BLaER1 (cell line): ENCODE results near the gene ADAM11.
"Not testable (repeated sequence)": the region's sequence is repeated elsewhere in the genome, so short reads cannot be mapped to it uniquely, and the experiment has no call there.

ENCODE experiments used
- H3K27ac ChIP-seq: shearing (Covaris generic); formaldehyde crosslinking; 2 replicates; pipeline ENCODE4 v1.8.1; 2022
- H3K27me3 ChIP-seq: shearing (Covaris generic); formaldehyde crosslinking; 2 replicates; pipeline ENCODE4 v1.8.1; 2022
- H3K36me3 ChIP-seq: shearing (Covaris generic); formaldehyde crosslinking; 2 replicates; pipeline ENCODE4 v1.8.1; 2022
- H3K4me1 ChIP-seq: shearing (Covaris generic); formaldehyde crosslinking; 2 replicates; pipeline ENCODE4 v1.8.1; 2022
- H3K4me2 ChIP-seq: shearing (Covaris generic); formaldehyde crosslinking; 2 replicates; pipeline ENCODE4 v1.8.1; 2022
- H3K4me3 ChIP-seq: shearing (Covaris generic); formaldehyde crosslinking; 2 replicates; pipeline ENCODE4 v1.8.1; 2022
- H3K9ac ChIP-seq: shearing (Covaris generic); formaldehyde crosslinking; 2 replicates; pipeline ENCODE4 v1.8.1; 2022
- H3K9me3 ChIP-seq: shearing (Covaris generic); formaldehyde crosslinking; 2 replicates; pipeline ENCODE4 v1.8.1; 2022
- H4K20me1 ChIP-seq: shearing (Covaris generic); formaldehyde crosslinking; 2 replicates; pipeline ENCODE4 v1.8.1; 2022
- Cebpa-rat ChIP-seq: shearing (Covaris generic); IDR thresholded peaks from 2 replicates; pipeline ENCODE4 v1.8.1; 2022

The ADAM11 gene

GRCh38 chr17:44758414-44759085, at the start of gene ADAM11:
Gene ADAM11, plus strand, starts transcription at chr17:44758988. Its CDS starts 212 bp downstream, at chr17:44759200.
- Histone ChIP-seq H3K9ac (peak within 1 kb of the TSS; percentile 66; the same call in 1 of the 2 replicates), H3K9me3 (no peaks in the 10 kb centered on the region), H4K20me1 (0 out of 2 replicates have a peak, but pooled peaks cover 14% of the 10 kb centered on the region), H3K4me3 (peak within 1 kb of the TSS; percentile 66), H3K4me2 (peak within 1 kb of the TSS; percentile 97), H3K4me1 (peaks cover 20% of the 10 kb centered on the region), H3K27ac (no peak within 1 kb of the TSS), H3K27me3 (peaks cover 41% of the 10 kb centered on the region), H3K36me3 (no peaks in the 10 kb centered on the region)
- TF ChIP-seq Cebpa-rat, result no peak

GRCh38 chr17:44719444-44719843, 39.3 kb upstream of the ADAM11 start:
- no peaks in the 10 kb centered on the region for H3K4me1 ChIP-seq
- H3K27me3 ChIP-seq, result no peaks in the 10 kb centered on the region
- H3K27ac ChIP-seq, result no peak overlapping the region
- H3K9me3 ChIP-seq, result no peaks in the 10 kb centered on the region
- H3K4me2 ChIP-seq, result no peak overlapping the region
- H3K4me3 ChIP-seq, result no peak overlapping the region
- TF ChIP-seq Cebpa-rat, result no peak
- H3K36me3 ChIP-seq, result peaks cover 87% of the 10 kb centered on the region
- H3K9ac ChIP-seq, result no peak overlapping the region
- H4K20me1 ChIP-seq, result no peaks in the 10 kb centered on the region

GRCh38 chr17:44722254-44722653, 36.5 kb upstream of the ADAM11 start:
- Histone ChIP-seq H3K36me3 (peaks cover 99% of the 10 kb centered on the region), H3K4me2 (no peak overlapping the region), H3K4me1 (no peaks in the 10 kb centered on the region), H3K9me3 (no peaks in the 10 kb centered on the region), H3K9ac (no peak overlapping the region), H4K20me1 (no peaks in the 10 kb centered on the region), H3K27ac (no peak overlapping the region), H3K4me3 (no peak overlapping the region), H3K27me3 (no peaks in the 10 kb centered on the region)
- TF ChIP-seq Cebpa-rat, result no peak

- not testable (repeated sequence) for H3K4me2 ChIP-seq, H3K27ac ChIP-seq, H3K27me3 ChIP-seq, H4K20me1 ChIP-seq, H3K4me3 ChIP-seq, H3K9me3 ChIP-seq, H3K4me1 ChIP-seq, H3K9ac ChIP-seq
- peaks cover 98% of the 10 kb centered on the region for H3K36me3 ChIP-seq
Observed at GRCh38 chr17:44726121-44726520, 32.7 kb upstream of the ADAM11 start.

GRCh38 chr17:44733753-44734152, 25.0 kb upstream of the ADAM11 start:
- no peaks in the 10 kb centered on the region for H4K20me1 ChIP-seq
- no peak overlapping the region for H3K27ac ChIP-seq
- H3K36me3 ChIP-seq, result peaks cover 96% of the 10 kb centered on the region
- no peak overlapping the region for H3K9ac ChIP-seq
- no peak for TF ChIP-seq Cebpa-rat
- H3K9me3 ChIP-seq, result no peaks in the 10 kb centered on the region
- no peak overlapping the region for H3K4me3 ChIP-seq
- H3K4me1 ChIP-seq, result no peaks in the 10 kb centered on the region
- H3K27me3 ChIP-seq, result no peaks in the 10 kb centered on the region
- no peak overlapping the region for H3K4me2 ChIP-seq

GRCh38 chr17:44734272-44734671, 24.5 kb upstream of the ADAM11 start:
- no peak for TF ChIP-seq Cebpa-rat
- H3K4me3 ChIP-seq, result no peak overlapping the region
- H3K4me1 ChIP-seq, result no peaks in the 10 kb centered on the region
- no peak overlapping the region for H3K4me2 ChIP-seq
- no peak overlapping the region for H3K27ac ChIP-seq
- H3K9ac ChIP-seq, result no peak overlapping the region
- H3K36me3 ChIP-seq, result peaks cover 94% of the 10 kb centered on the region
- no peaks in the 10 kb centered on the region for H4K20me1 ChIP-seq
- no peaks in the 10 kb centered on the region for H3K27me3 ChIP-seq
- H3K9me3 ChIP-seq, result no peaks in the 10 kb centered on the region

- Histone ChIP-seq H3K4me1 (no peaks in the 10 kb centered on the region), H4K20me1 (no peaks in the 10 kb centered on the region), H3K9me3 (no peaks in the 10 kb centered on the region), H3K36me3 (peaks cover 93% of the 10 kb centered on the region), H3K9ac (no peak overlapping the region; the same call in 1 of the 2 replicates), H3K4me2 (no peak overlapping the region), H3K27me3 (no peaks in the 10 kb centered on the region), H3K4me3 (no peak overlapping the region), H3K27ac (no peak overlapping the region)
- no peak for TF ChIP-seq Cebpa-rat
Observed at GRCh38 chr17:44736551-44737240, 22.1 kb upstream of the ADAM11 start.

GRCh38 chr17:44738214-44738906, 20.4 kb upstream of the ADAM11 start:
- peaks cover 96% of the 10 kb centered on the region for H3K36me3 ChIP-seq
- no peaks in the 10 kb centered on the region for H3K4me1 ChIP-seq
- no peaks in the 10 kb centered on the region for H3K27me3 ChIP-seq
- no peaks in the 10 kb centered on the region for H3K9me3 ChIP-seq
- H3K4me3 ChIP-seq, result no peak overlapping the region
- H4K20me1 ChIP-seq, result no peaks in the 10 kb centered on the region
- H3K9ac ChIP-seq, result no peak overlapping the region
- H3K4me2 ChIP-seq, result no peak overlapping the region
- no peak for TF ChIP-seq Cebpa-rat
- no peak overlapping the region for H3K27ac ChIP-seq

- Histone ChIP-seq H3K36me3 (peaks cover 78% of the 10 kb centered on the region), H3K9ac (no peak overlapping the region), H3K4me3 (no peak overlapping the region), H3K4me2 (no peak overlapping the region), H3K27ac (no peak overlapping the region), H3K9me3 (no peaks in the 10 kb centered on the region), H3K4me1 (no peaks in the 10 kb centered on the region), H3K27me3 (no peaks in the 10 kb centered on the region), H4K20me1 (no peaks in the 10 kb centered on the region)
- no peak for TF ChIP-seq Cebpa-rat
Observed at GRCh38 chr17:44741316-44741715, 17.5 kb upstream of the ADAM11 start.

GRCh38 chr17:44745301-44745700, 13.5 kb upstream of the ADAM11 start:
- TF ChIP-seq Cebpa-rat, result no peak
- Histone ChIP-seq H3K4me1 (peaks cover 13% of the 10 kb centered on the region), H4K20me1 (no peaks in the 10 kb centered on the region), H3K9me3 (no peaks in the 10 kb centered on the region), H3K36me3 (peaks cover 80% of the 10 kb centered on the region), H3K27ac (no peak overlapping the region), H3K4me2 (no peak overlapping the region), H3K27me3 (no peaks in the 10 kb centered on the region), H3K9ac (no peak overlapping the region), H3K4me3 (no peak overlapping the region)

GRCh38 chr17:44745738-44746137, 13.1 kb upstream of the ADAM11 start:
- Histone ChIP-seq H3K4me1 (peaks cover 13% of the 10 kb centered on the region), H3K36me3 (peaks cover 81% of the 10 kb centered on the region)
- not testable (repeated sequence) for H3K27ac ChIP-seq, H3K4me3 ChIP-seq, H3K9me3 ChIP-seq, H3K27me3 ChIP-seq, H3K4me2 ChIP-seq, H4K20me1 ChIP-seq, H3K9ac ChIP-seq
